A549 (cell line): ENCODE data around the gene FBXL4. TPM values are rescaled to one million over a fixed set of nuclear protein-coding genes. Genes with fewer than 3 reads are reported as not detected.

Source experiments
- ATAC-seq, 2 experiments: fragments of 200-7000 bp in 1 of 2; fragments of >200 bp in 1 of 2; cut with Nextera tagmentation in 1 of 2; cut with Tn5 transposase in 1 of 2; 3 replicates each; pipeline versions ENCODE4 v1.8.0 to v1.9.1; 2018 to 2020; ENCODE audit warnings: mild to moderate bottlenecking in 1 of 2, moderate library complexity in 1 of 2
- CTCF ChIA-PET: fragments of 300-600 bp; sonication (Branson Sonifier 250); formaldehyde crosslinking; extraction: SDS; loops from one replicate; lab custom pipeline; 2021; ENCODE audit warnings: antibody characterized with exemption, inconsistent platforms; lab: Yijun Ruan, JAX
- POLR2A ChIA-PET: fragments of 350-600 bp; formaldehyde crosslinking; extraction: SDS; loops from one replicate; lab custom pipeline; 2021; ENCODE audit warnings: antibody characterized with exemption, inconsistent platforms; lab: Yijun Ruan, JAX
- DNase-seq, 2 experiments: peaks; one replicate each; pipeline versions ENCODE4 v3.0.0 to v3.0.0-alpha.2; 2011 to 2016; ENCODE audit warnings: low read depth in 1 of 2, low spot score in 1 of 2
- FAIRE-seq: peaks from 2 replicates; lab custom pipeline; 2011; peaks lifted over from hg19 to GRCh38; lab: Jason Lieb, UNC
- H3K27ac ChIP-seq, 2 experiments: fragments of >200 bp; sonication (Bioruptor Twin); formaldehyde crosslinking; 3 replicates each; pipeline ENCODE4 v1.5.1; 2016 to 2017
- H3K4me1 ChIP-seq: fragments of >200 bp; sonication (Bioruptor Twin); formaldehyde crosslinking; 3 replicates; pipeline ENCODE4 v1.6.1; 2016
- H3K4me2 ChIP-seq: fragments of >200 bp; sonication (Bioruptor Twin); formaldehyde crosslinking; 3 replicates; pipeline ENCODE4 v1.6.1; 2016
- H3K4me3 ChIP-seq: fragments of >200 bp; sonication (Bioruptor Twin); formaldehyde crosslinking; 3 replicates; pipeline ENCODE4 v1.5.1; 2016
- H3K9me3 ChIP-seq: fragments of >200 bp; sonication (Bioruptor Twin); formaldehyde crosslinking; 3 replicates; pipeline ENCODE4 v1.6.1; 2016
- BHLHE40 ChIP-seq: IDR thresholded peaks from 2 replicates; pipeline ENCODE4 v1.6.1; 2012; ENCODE audit warnings: low read depth, low read length, inconsistent platforms
- CEBPB ChIP-seq, 2 experiments: fragments of >200 bp in 1 of 2; sonication (Bioruptor Twin) in 1 of 2; formaldehyde crosslinking in 1 of 2; IDR thresholded peaks; 2 replicates each; pipeline ENCODE4 v1.6.1; 2012 to 2016
- CHD2 ChIP-seq: fragments of 150-350 bp; IDR thresholded peaks from 2 replicates; pipeline ENCODE4 v1.6.1; 2014; ENCODE audit warnings: low read length; ENCODE audit not compliant: partially characterized antibody
- EHF ChIP-seq: fragments of 250-450 bp; sonication (Bioruptor Pico); IDR thresholded peaks from 2 replicates; pipeline ENCODE4 v1.5.0; 2020; ENCODE audit warnings: mild to moderate bottlenecking
- ESRRA ChIP-seq: fragments of 150-350 bp; IDR thresholded peaks from 2 replicates; pipeline ENCODE4 v1.6.1; 2014; ENCODE audit warnings: mild to moderate bottlenecking, low read length, borderline replicate concordance
- HDAC2 ChIP-seq: fragments of 200-600 bp; sonication (generic); IDR thresholded peaks from 2 replicates; pipeline ENCODE4 v1.6.1; 2016
- MAFK ChIP-seq: fragments of 450-650 bp; IDR thresholded peaks from 2 replicates; pipeline ENCODE4 v1.6.1; 2014; ENCODE audit not compliant: partially characterized antibody
- MAZ ChIP-seq: fragments of 150-350 bp; IDR thresholded peaks from 2 replicates; pipeline ENCODE4 v1.6.1; 2014; ENCODE audit warnings: antibody characterized with exemption, low read depth, low read length, borderline replicate concordance
- RNF2 ChIP-seq: fragments of 200-600 bp; sonication (generic); IDR thresholded peaks from 2 replicates; pipeline ENCODE4 v1.6.1; 2016; ENCODE audit warnings: low read depth, mild to moderate bottlenecking, antibody characterized with exemption, moderate library complexity, borderline replicate concordance
- WGBS: methylation state at CpG from one replicate; pipeline ENCODE4 v1.1.6; 2017; ENCODE audit errors: missing lambda C conversion rate; 5-methylcytosine and 5-hydroxymethylcytosine counted together
- polyA plus RNA-seq, 4 experiments: library from polyadenylated mRNA; depleted of rRNA in 3 of 4; stranded (reverse); fragments of >200 nt; fragmentation: RNase III in 1 of 4; extraction: RNeasy Plus Mini Kit Qiagen cat#74134 plus additional on column Dnase treatment in 1 of 4; gene quantifications; 2 replicates in 3 of 4; 3 replicates in 1 of 4; pipeline ENCODE4 v1.2.3, GENCODE V29; 2011 to 2017
- TF ChIP-seq, protein P1 (sequence below): fragments of 200-600 bp; sonication (generic); IDR thresholded peaks from 2 replicates; pipeline ENCODE4 v1.6.1; 2016; ENCODE audit warnings: antibody characterized with exemption, mild to moderate bottlenecking, moderate library complexity
- TF ChIP-seq, protein P2 (sequence below): IDR thresholded peaks from 2 replicates; pipeline ENCODE4 v1.6.1; 2012; ENCODE audit warnings: low read depth, borderline replicate concordance
- TF ChIP-seq, protein P3 (sequence below): IDR thresholded peaks from 2 replicates; pipeline ENCODE4 v1.6.1; 2012
- TF ChIP-seq, protein P4 (sequence below): fragments of 150-350 bp; IDR thresholded peaks from 2 replicates; pipeline ENCODE4 v1.6.1; 2014; ENCODE audit warnings: low read depth, mild to moderate bottlenecking, low read length

The FBXL4 gene
- polyA plus RNA-seq, 2 of the 4 experiments (the other 2 are of a cell fraction) = 6.5 to 21.6 TPM

DNA sequence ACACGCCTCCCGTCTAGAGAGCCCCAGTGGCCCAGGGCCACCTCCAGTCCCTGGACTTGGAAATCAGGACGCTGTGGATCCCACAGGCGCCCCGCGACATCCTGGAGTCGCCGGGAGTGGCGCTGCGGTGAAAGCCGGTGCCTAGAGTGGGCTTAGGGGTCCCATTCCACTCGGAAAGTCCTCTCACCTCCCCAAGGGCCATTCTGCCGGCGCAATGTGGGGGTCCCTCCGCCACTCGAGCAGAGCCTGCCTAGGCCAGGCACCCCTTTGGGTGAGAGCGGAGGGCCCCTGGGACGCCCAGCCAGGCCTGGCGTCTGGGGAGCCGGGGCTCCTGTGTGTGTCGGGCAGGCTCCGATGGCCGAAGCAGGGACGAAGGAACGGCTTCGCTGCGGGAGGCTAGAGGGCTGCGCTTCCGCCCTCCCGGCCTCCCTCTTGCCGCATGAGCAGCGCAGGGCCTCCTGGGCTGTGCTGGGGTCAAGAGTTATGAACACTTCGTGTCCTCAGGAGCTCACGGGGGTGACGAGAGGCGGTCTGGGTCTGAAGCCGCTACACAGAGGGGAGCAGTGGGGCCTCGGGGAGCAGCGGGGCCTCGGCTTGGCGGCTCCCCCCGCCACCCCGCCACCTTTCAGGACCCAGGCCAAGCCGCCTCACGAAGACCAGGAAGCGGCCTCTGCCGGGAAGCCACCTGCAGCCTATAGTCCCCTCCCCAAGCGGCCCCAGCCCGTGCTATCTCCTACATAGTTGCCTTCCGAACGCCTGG is 99.8 kb downstream of the FBXL4 start:
- Histone ChIP-seq H3K4me3 (no peak overlapping the region), H3K27ac (no peak overlapping the region), H3K4me2 (no peak overlapping the region), H3K4me1 (peaks cover 5% of the 10 kb centered on the region; the same call in 1 of the 3 replicates), H3K9me3 (no peaks in the 10 kb centered on the region)
- 86% methylated on average over 32 of the region's 51 CpGs for WGBS
- ChIA-PET CTCF (no interaction called here), POLR2A (no interaction called here)
- no peak for DNase-seq
- no peak for ATAC-seq
- no peak for FAIRE-seq
- TF ChIP-seq MAFK (no peak), HDAC2 (no peak), BHLHE40 (no peak)

DNA sequence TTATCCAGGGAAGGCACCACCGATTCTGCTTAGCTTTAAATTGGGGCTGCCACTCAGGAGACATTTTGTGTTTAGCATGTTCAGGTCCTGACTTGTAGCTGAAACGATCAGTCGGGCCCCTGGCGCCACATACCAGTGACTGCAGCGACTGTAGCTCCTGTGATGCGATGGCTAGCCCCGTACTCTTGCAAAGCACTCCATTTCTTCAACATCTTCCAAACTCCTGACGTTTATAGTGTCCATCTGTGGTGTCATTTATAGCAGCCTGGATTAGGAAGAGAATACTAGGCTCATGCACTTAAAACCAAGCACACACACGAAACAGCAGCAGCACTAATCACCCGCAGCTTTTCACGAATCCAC is 100.3 kb downstream of the FBXL4 start:
- DNase-seq (no peak), ATAC-seq (no peak), FAIRE-seq (no peak)
- no peak overlapping the region for H3K27ac ChIP-seq
- no peaks in the 10 kb centered on the region for H3K9me3 ChIP-seq
- no peak for TF ChIP-seq CEBPB (IDR thresholded peaks at IDR 0.05)
- TF ChIP-seq EHF (CRISPR knock-in tag) = no peak
- TF ChIP-seq ESRRA = no peak
- TF ChIP-seq MAZ = no peak
- TF ChIP-seq, protein P1, sequence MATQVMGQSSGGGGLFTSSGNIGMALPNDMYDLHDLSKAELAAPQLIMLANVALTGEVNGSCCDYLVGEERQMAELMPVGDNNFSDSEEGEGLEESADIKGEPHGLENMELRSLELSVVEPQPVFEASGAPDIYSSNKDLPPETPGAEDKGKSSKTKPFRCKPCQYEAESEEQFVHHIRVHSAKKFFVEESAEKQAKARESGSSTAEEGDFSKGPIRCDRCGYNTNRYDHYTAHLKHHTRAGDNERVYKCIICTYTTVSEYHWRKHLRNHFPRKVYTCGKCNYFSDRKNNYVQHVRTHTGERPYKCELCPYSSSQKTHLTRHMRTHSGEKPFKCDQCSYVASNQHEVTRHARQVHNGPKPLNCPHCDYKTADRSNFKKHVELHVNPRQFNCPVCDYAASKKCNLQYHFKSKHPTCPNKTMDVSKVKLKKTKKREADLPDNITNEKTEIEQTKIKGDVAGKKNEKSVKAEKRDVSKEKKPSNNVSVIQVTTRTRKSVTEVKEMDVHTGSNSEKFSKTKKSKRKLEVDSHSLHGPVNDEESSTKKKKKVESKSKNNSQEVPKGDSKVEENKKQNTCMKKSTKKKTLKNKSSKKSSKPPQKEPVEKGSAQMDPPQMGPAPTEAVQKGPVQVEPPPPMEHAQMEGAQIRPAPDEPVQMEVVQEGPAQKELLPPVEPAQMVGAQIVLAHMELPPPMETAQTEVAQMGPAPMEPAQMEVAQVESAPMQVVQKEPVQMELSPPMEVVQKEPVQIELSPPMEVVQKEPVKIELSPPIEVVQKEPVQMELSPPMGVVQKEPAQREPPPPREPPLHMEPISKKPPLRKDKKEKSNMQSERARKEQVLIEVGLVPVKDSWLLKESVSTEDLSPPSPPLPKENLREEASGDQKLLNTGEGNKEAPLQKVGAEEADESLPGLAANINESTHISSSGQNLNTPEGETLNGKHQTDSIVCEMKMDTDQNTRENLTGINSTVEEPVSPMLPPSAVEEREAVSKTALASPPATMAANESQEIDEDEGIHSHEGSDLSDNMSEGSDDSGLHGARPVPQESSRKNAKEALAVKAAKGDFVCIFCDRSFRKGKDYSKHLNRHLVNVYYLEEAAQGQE = no peak
- TF ChIP-seq, protein P2, sequence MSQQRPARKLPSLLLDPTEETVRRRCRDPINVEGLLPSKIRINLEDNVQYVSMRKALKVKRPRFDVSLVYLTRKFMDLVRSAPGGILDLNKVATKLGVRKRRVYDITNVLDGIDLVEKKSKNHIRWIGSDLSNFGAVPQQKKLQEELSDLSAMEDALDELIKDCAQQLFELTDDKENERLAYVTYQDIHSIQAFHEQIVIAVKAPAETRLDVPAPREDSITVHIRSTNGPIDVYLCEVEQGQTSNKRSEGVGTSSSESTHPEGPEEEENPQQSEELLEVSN = no peak
- peaks cover 5% of the 10 kb centered on the region; the same call in 1 of the 3 replicates for H3K4me1 ChIP-seq
- H3K4me2 ChIP-seq = no peak overlapping the region
- no peak overlapping the region for H3K4me3 ChIP-seq
- WGBS = 74% methylated on average over 11 of the region's 11 CpGs
- ChIA-PET POLR2A (no interaction called here), CTCF (no interaction called here)

DNA sequence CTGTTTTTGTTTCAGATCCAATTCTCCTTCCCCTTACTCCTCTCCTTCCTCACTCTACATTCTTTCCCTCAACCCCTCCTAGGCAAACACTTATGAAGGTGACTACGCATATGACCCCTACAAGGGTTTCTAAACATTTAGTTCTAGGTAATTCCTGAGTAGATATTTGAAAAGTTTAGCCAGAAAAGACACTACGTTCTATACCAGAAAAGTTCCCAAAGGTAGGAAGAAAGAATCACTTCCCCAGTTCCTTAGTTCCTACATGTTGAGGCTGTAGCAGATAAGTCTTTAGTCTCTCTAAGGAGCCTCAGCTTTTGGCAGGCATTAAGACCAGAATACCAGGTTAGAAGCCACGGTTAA is 101.7 kb downstream of the FBXL4 start:
- no peak for ATAC-seq
- CTCF ChIA-PET = interaction anchor here (1.0 kb wide), 2 partner anchors 9 to 13 kb away, joined by 3 to 6 read pairs; no protein-coding TSS in a partner anchor

More for the DNA sequence above, 101.7 kb downstream of the FBXL4 start:
- DNase-seq = no peak
- H3K4me3 ChIP-seq = no peak overlapping the region
- WGBS = 65% methylated on average over 3 of the region's 3 CpGs
- TF ChIP-seq RNF2 (no peak), MAFK (no peak), CHD2 (no peak), MAZ (no peak)
- TF ChIP-seq, protein P3, sequence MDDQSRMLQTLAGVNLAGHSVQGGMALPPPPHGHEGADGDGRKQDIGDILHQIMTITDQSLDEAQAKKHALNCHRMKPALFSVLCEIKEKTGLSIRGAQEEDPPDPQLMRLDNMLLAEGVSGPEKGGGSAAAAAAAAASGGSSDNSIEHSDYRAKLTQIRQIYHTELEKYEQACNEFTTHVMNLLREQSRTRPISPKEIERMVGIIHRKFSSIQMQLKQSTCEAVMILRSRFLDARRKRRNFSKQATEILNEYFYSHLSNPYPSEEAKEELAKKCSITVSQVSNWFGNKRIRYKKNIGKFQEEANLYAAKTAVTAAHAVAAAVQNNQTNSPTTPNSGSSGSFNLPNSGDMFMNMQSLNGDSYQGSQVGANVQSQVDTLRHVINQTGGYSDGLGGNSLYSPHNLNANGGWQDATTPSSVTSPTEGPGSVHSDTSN = no peak
- TF ChIP-seq, protein P4, sequence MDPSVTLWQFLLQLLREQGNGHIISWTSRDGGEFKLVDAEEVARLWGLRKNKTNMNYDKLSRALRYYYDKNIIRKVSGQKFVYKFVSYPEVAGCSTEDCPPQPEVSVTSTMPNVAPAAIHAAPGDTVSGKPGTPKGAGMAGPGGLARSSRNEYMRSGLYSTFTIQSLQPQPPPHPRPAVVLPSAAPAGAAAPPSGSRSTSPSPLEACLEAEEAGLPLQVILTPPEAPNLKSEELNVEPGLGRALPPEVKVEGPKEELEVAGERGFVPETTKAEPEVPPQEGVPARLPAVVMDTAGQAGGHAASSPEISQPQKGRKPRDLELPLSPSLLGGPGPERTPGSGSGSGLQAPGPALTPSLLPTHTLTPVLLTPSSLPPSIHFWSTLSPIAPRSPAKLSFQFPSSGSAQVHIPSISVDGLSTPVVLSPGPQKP = no peak
- peak overlapping the region; percentile 94; the same call in 2 of the 3 replicates for H3K4me2 ChIP-seq
- POLR2A ChIA-PET = no interaction called here
- no peak overlapping the region for H3K27ac ChIP-seq
- no peaks in the 10 kb centered on the region for H3K9me3 ChIP-seq
- peaks cover 5% of the 10 kb centered on the region; the same call in 1 of the 3 replicates for H3K4me1 ChIP-seq
- FAIRE-seq = no peak
